Measurements from ENCODE around the gene KMT5C. TPM values are rescaled to one million over a fixed set of nuclear protein-coding genes. Genes with fewer than 3 reads are reported as not detected.

Gene KMT5C
- total and polyA plus RNA-seq, 4 donors = 7.0 to 39.2 (median 23.9) TPM

DNA sequence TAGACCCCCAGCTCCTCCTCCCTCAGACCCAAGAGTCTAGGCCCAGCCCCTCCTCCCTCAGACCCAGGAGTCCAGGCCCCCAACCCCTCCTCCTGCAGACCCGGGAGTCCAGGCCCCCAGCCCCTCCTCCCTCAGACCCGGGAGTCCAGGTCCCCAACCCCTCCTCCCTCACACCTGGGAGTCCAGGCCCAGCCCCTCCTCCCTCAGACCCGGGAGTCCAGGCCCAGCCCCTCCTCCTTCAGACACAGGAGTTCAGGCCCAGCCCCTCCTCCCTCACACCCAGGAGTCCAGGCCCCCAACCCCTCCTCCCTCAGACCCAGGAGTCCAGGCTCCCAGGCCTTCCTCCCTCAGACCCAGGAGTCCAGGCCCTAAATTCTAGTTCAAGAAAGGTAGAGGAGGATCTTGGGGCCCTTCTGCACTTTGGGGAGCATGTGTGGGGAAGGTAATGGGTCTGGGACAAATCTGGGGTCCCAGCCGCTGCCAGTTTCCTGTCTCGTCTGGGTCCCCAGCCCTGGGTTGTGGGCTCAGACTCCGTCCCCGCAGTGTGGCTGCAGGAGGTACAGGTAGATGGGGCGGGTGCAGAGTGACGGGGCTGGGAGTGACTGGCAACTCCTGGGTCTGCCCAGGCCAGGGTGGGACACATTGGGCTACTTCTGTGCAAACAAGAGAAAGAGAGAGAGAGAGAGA, 33.8 kb downstream of the KMT5C start:
- WGBS (ENCODE audit: insufficient coverage) = 52% methylated on average over 8 of the region's 9 CpGs
- Histone ChIP-seq H3K27ac (ENCODE audit: low read depth, low read length) (no peak overlapping the region), H3K4me1 (ENCODE audit: control insufficient read depth, insufficient read depth, low read length) (peaks cover 49% of the 10 kb centered on the region), H3K4me3 (ENCODE audit: low read depth, low read length) (no peak overlapping the region), H3K9me3 (ENCODE audit: control insufficient read depth, insufficient read depth, low read length) (no peaks in the 10 kb centered on the region), H3K27me3 (ENCODE audit: control insufficient read depth, insufficient read depth, low read length) (peaks cover 82% of the 10 kb centered on the region), H3K36me3 (ENCODE audit: control insufficient read depth, insufficient read depth, low read length) (no peaks in the 10 kb centered on the region)
- DNase-seq (ENCODE audit: low read depth in 4 of 6, low spot score in 6 of 6) = no peak

DNA sequence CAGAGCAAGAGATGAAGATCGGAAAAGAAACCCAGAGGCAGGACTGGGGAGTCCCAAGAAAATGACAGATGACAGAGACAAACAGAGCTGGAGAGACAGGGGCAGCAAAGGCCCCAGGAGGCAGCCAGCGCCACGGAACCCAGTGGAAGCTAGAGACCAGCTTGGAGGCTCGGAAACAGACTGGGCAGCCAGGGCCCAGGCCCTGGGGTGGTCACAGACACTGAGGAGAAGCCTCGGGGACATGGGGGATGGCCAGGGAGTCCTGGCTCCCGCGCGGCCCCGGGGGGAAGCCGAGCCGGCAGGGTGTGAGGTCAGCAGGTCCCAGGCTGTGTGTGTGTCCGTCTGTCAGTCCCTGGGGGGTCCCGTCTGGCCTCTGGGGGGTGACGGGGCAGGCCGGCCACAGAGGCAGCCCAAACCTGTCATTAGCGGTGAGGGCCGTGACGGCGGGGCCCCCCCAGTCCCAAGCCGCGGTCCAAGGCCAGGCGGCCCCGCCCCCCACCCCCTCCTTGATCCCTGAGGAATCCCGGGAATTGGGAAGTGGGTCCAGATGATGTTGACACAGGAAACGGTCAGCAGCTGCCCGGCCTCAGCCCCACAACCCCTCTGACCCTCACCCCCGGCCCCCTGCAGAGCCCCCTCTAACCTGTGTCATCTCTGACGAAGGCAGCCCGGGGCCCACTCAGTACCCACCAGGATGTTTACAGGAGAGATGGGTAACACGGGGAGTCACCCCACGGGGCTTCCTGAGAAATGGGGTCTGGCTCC, 34.5 kb downstream of the KMT5C start:
- no peak overlapping the region for H3K27ac ChIP-seq (ENCODE audit: low read depth, low read length)
- no peak for DNase-seq (ENCODE audit: low read depth in 4 of 6, low spot score in 6 of 6)
- WGBS (ENCODE audit: insufficient coverage) = 11% methylated on average over 23 of the region's 31 CpGs
- H3K4me3 ChIP-seq (ENCODE audit: low read depth, low read length) = no peak overlapping the region
- H3K36me3 ChIP-seq (ENCODE audit: control insufficient read depth, insufficient read depth, low read length) = no peaks in the 10 kb centered on the region
- peaks cover 42% of the 10 kb centered on the region for H3K4me1 ChIP-seq (ENCODE audit: control insufficient read depth, insufficient read depth, low read length)
- H3K9me3 ChIP-seq (ENCODE audit: control insufficient read depth, insufficient read depth, low read length) = no peaks in the 10 kb centered on the region
- peaks cover 75% of the 10 kb centered on the region for H3K27me3 ChIP-seq (ENCODE audit: control insufficient read depth, insufficient read depth, low read length)

DNA sequence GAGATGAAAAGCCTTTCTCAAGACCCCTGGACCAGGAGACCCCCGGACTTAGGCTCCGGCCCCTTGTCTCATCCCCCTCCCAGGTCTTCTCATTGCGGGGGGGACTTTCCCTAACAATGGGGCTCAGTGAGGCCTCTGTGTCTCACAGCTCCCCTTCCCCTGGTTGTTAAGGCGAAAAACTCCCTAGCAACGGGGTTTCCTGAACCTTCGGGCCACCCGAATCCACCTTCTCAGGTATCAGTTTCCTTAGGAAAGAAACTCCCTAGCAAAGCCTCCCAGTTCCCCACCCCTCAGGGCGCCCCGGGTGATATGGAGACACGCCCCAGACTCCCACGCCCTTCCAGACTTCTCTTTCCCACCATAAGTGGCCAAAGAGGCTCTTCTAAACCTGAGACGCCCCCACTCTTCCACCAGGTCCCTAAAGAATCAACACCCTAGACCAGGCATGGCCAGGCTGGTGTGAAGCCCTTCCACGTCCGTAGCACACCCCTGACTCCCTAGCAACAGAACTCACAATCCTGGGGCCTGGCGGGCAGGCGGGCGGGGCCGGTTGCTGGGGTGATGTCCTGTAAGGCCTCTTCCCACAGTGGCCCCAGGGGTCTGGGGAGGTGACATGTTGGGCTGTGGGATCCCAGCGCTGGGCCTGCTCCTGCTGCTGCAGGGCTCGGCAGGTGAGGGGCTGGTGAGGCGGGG, 36.7 kb downstream of the KMT5C start, which contains the start of gene TMEM190:
Gene TMEM190 (plus strand): TSS at position 586 of the 693 bp plus-strand sequence. CDS start 28 bp downstream, at position 614.
- Histone ChIP-seq H3K4me1 (ENCODE audit: control insufficient read depth, insufficient read depth, low read length) (peaks cover 29% of the 10 kb centered on the region), H3K36me3 (ENCODE audit: control insufficient read depth, insufficient read depth, low read length) (no peaks in the 10 kb centered on the region), H3K27ac (ENCODE audit: low read depth, low read length) (no peak within 1 kb of the TSS), H3K9me3 (ENCODE audit: control insufficient read depth, insufficient read depth, low read length) (no peaks in the 10 kb centered on the region), H3K27me3 (ENCODE audit: control insufficient read depth, insufficient read depth, low read length) (peaks cover 55% of the 10 kb centered on the region), H3K4me3 (ENCODE audit: low read depth, low read length) (no peak within 1 kb of the TSS)
- 38% methylated on average over 15 of the region's 21 CpGs for WGBS (ENCODE audit: insufficient coverage)
- DNase-seq (ENCODE audit: low read depth in 4 of 6, low spot score in 6 of 6) = no peak

DNA sequence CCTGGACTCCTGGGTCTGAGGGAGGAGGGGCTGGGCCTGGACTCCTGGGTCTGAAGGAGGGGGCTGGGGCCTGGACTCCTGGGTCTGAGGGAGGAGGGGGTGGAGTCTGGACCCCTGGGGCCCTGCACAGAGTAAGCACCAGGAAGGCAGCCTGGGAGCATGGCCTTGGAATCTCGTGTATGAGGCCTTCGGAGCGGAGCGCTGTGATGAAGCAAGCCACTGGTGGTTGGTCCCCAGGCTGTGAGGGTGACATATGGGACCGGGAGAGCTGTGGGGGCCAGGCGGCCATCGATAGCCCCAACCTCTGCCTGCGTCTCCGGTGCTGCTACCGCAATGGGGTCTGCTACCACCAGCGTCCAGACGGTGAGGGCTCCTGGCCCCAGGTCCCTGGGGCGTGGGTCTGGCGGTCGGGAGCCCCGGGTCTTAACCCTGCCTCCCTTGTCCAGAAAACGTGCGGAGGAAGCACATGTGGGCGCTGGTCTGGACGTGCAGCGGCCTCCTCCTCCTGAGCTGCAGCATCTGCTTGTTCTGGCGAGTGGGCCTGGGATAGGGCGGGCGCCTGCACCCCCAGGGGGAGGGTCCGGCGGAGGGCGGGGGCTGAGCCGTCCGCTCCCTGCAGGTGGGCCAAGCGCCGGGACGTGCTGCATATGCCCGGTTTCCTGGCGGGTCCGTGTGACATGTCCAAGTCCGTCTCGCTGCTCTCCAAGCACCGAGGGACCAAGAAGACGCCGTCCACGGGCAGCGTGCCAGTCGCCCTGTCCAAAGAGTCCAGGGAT, 37.9 kb downstream of the KMT5C start:
- H3K4me3 ChIP-seq (ENCODE audit: low read depth, low read length) = no peak overlapping the region
- H3K27me3 ChIP-seq (ENCODE audit: control insufficient read depth, insufficient read depth, low read length) = peaks cover 44% of the 10 kb centered on the region
- WGBS (ENCODE audit: insufficient coverage) = 11% methylated on average over 43 of the region's 43 CpGs
- no peaks in the 10 kb centered on the region for H3K36me3 ChIP-seq (ENCODE audit: control insufficient read depth, insufficient read depth, low read length)
- DNase-seq (ENCODE audit: low read depth in 4 of 6, low spot score in 6 of 6) = peak in 1 of 6 donors; percentile 37
- H3K4me1 ChIP-seq (ENCODE audit: control insufficient read depth, insufficient read depth, low read length) = peaks cover 29% of the 10 kb centered on the region
- no peaks in the 10 kb centered on the region for H3K9me3 ChIP-seq (ENCODE audit: control insufficient read depth, insufficient read depth, low read length)
- no peak overlapping the region for H3K27ac ChIP-seq (ENCODE audit: low read depth, low read length)

DNA sequence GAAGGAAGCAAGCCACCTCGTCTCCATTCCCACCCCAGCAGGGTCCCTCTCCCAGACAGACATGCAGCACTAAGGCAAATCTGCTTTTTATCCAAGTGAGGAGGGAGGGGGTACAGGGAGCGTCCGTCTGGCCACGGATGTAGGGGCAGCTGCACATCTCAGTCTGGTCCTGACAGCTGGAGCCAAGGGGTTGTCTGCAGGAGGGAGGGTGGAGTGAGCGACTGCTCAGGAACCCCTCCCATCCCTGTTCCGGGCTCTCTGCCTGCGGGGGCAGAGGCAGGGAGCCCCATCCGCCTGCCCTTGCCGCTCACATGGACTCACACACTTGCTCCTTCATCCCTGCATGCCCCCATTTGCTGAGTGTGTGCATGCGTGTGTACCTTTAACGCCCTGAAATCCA, 39.5 kb downstream of the KMT5C start:
- peaks cover 31% of the 10 kb centered on the region for H3K4me1 ChIP-seq (ENCODE audit: control insufficient read depth, insufficient read depth, low read length)
- no peaks in the 10 kb centered on the region for H3K36me3 ChIP-seq (ENCODE audit: control insufficient read depth, insufficient read depth, low read length)
- no peak overlapping the region for H3K27ac ChIP-seq (ENCODE audit: low read depth, low read length)
- H3K4me3 ChIP-seq (ENCODE audit: low read depth, low read length) = no peak overlapping the region
- DNase-seq (ENCODE audit: low read depth in 4 of 6, low spot score in 6 of 6) = no peak
- 20% methylated on average over 1 of the region's 11 CpGs for whole genome bisulfite sequencing (ENCODE audit: insufficient coverage)
- no peaks in the 10 kb centered on the region for H3K9me3 ChIP-seq (ENCODE audit: control insufficient read depth, insufficient read depth, low read length)
- peaks cover 30% of the 10 kb centered on the region for H3K27me3 ChIP-seq (ENCODE audit: control insufficient read depth, insufficient read depth, low read length)

DNA sequence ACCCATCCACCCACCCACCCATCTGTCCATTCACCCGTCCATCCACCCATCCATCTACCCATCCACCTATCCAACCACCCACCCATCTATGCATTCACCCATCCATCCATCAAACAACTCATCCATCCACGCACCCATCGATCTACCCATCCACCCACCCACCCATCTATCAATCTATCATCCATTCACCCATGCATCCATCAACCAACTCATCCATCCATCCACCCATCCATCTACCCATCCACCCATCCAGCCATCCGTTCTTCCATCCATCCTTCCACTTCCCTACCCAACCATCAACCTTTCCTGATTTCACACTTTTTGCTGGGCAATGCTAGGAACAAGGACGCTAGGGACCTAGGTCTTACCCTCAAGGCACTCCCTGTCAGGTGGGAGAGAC, 42.3 kb downstream of the KMT5C start:
- no peak overlapping the region for H3K4me3 ChIP-seq (ENCODE audit: low read depth, low read length)
- no peaks in the 10 kb centered on the region for H3K9me3 ChIP-seq (ENCODE audit: control insufficient read depth, insufficient read depth, low read length)
- H3K4me1 ChIP-seq (ENCODE audit: control insufficient read depth, insufficient read depth, low read length) = peaks cover 37% of the 10 kb centered on the region
- 96% methylated on average over 5 of the region's 5 CpGs for WGBS (ENCODE audit: insufficient coverage)
- H3K27me3 ChIP-seq (ENCODE audit: control insufficient read depth, insufficient read depth, low read length) = peaks cover 11% of the 10 kb centered on the region
- H3K36me3 ChIP-seq (ENCODE audit: control insufficient read depth, insufficient read depth, low read length) = peaks cover 7% of the 10 kb centered on the region
- DNase-seq (ENCODE audit: low read depth in 4 of 6, low spot score in 6 of 6) = no peak
- no peak overlapping the region for H3K27ac ChIP-seq (ENCODE audit: low read depth, low read length)

DNA sequence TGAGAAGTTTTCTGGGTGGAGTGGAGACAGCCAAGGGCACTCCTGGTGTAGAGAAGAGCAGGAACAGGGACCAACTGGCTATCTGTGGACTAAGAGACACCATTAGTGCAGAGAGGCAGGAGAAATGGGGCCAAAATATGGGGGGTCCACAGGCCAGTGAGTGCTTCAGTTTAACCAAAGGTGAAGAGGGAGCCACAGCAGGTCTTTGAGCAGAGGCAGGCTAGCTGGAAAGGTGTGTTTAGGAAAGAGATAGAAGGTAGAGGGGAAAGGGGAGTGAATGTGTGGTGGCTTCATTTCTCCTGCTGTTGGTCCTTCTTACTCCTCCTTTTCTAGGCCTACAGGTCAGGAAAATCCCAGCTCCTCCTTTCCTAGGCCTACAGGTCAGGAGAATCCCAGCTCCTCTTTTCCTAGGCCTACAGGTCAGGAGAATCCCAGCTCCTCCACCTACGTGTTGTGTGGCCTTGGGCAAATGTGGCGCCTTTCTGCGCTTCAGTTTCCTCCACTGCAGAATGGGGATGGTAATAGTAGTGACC, 42.9 kb downstream of the KMT5C start:
- Histone ChIP-seq H3K27ac (ENCODE audit: low read depth, low read length) (no peak overlapping the region), H3K36me3 (ENCODE audit: control insufficient read depth, insufficient read depth, low read length) (peaks cover 12% of the 10 kb centered on the region), H3K9me3 (ENCODE audit: control insufficient read depth, insufficient read depth, low read length) (no peaks in the 10 kb centered on the region), H3K27me3 (ENCODE audit: control insufficient read depth, insufficient read depth, low read length) (peaks cover 6% of the 10 kb centered on the region), H3K4me3 (ENCODE audit: low read depth, low read length) (no peak overlapping the region), H3K4me1 (ENCODE audit: control insufficient read depth, insufficient read depth, low read length) (peaks cover 38% of the 10 kb centered on the region)
- no CpG with 5 or more reads among the region's 3 CpGs for WGBS (ENCODE audit: insufficient coverage)
- DNase-seq (ENCODE audit: low read depth in 4 of 6, low spot score in 6 of 6) = no peak

DNA sequence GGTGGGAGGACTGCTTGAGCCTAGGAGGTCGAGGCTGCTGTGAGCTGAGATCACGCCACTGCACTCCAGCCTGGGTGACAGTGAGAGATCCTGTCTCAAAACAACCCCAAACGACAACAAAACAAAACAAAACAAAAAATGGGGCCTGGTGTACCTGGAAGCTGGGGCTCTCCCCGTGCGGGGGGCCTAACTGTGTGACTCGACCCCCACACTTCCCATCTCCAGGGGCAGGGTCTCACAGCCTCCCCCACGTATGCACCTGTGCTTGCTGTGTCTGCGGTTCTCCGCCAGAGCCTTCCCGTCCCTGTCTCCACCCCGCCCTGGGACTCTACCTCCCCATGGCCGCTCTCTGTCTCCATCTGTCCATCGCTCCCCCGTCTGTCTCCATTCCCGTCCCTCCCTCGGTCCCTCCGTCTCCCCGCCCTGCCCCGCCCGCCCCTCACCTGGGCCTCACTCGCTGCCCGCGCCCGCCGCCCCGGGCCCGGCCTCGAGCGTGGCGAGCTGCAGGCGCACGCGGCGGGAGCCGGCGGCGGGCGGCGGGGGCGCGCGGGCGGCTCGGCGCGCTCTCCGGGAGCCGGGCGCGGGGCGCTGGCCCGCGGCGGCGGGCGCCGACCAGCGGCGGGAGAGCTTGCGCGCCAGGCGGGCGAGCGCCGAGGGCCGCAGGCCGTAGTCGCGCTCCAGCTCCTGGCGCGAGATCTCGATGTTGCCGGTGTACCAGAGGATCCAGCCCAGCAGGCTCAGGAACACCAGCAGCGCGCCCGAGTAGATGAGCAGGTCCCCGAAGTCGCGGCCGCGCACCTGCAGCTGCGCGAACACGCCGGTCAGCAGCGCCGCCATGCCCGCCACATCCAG, 43.8 kb downstream of the KMT5C start:
- H3K36me3 ChIP-seq (ENCODE audit: control insufficient read depth, insufficient read depth, low read length) = peaks cover 22% of the 10 kb centered on the region
- no peaks in the 10 kb centered on the region for H3K27me3 ChIP-seq (ENCODE audit: control insufficient read depth, insufficient read depth, low read length)
- peak overlapping the region; percentile 57 for H3K27ac ChIP-seq (ENCODE audit: low read depth, low read length)
- H3K9me3 ChIP-seq (ENCODE audit: control insufficient read depth, insufficient read depth, low read length) = no peaks in the 10 kb centered on the region
- DNase-seq (ENCODE audit: low read depth in 4 of 6, low spot score in 6 of 6) = peak in 2 of 6 donors; percentile 82 to 83
- 3% methylated on average over 88 of the region's 88 CpGs for WGBS (ENCODE audit: insufficient coverage)
- peak overlapping the region; percentile 27 for H3K4me3 ChIP-seq (ENCODE audit: low read depth, low read length)
- H3K4me1 ChIP-seq (ENCODE audit: control insufficient read depth, insufficient read depth, low read length) = peaks cover 43% of the 10 kb centered on the region

Data from spinal cord (tissue), 10 donors.